GM12892 (cell line): ENCODE results near the gene NACA2.

ENCODE experiments used
- POLR2A ChIP-seq: IDR thresholded peaks from 2 replicates; pipeline ENCODE4 v1.6.1; 2011; ENCODE audit warnings: low read depth, low read length, control low read depth
- POLR2AphosphoS5 ChIP-seq: IDR thresholded peaks from 2 replicates; pipeline ENCODE4 v1.6.1; 2011; ENCODE audit warnings: low read depth, low read length, control low read depth
- TAF1 ChIP-seq: IDR thresholded peaks from 2 replicates; pipeline ENCODE4 v1.6.1; 2011; ENCODE audit warnings: low read depth, mild to moderate bottlenecking, control low read depth, low read length, borderline replicate concordance

GRCh38 chr17:61598014-61598413 lies 7.0 kb upstream of the NACA2 start:
- TF ChIP-seq POLR2A (no peak), TAF1 (no peak), POLR2AphosphoS5 (no peak)
